ENCODE data around the gene TTR. TPM values are rescaled to one million over a fixed set of nuclear protein-coding genes. Genes with fewer than 3 reads are reported as not detected.

Gene TTR
- total RNA-seq, 4 donors from 2014 or later = not detected

DNA sequence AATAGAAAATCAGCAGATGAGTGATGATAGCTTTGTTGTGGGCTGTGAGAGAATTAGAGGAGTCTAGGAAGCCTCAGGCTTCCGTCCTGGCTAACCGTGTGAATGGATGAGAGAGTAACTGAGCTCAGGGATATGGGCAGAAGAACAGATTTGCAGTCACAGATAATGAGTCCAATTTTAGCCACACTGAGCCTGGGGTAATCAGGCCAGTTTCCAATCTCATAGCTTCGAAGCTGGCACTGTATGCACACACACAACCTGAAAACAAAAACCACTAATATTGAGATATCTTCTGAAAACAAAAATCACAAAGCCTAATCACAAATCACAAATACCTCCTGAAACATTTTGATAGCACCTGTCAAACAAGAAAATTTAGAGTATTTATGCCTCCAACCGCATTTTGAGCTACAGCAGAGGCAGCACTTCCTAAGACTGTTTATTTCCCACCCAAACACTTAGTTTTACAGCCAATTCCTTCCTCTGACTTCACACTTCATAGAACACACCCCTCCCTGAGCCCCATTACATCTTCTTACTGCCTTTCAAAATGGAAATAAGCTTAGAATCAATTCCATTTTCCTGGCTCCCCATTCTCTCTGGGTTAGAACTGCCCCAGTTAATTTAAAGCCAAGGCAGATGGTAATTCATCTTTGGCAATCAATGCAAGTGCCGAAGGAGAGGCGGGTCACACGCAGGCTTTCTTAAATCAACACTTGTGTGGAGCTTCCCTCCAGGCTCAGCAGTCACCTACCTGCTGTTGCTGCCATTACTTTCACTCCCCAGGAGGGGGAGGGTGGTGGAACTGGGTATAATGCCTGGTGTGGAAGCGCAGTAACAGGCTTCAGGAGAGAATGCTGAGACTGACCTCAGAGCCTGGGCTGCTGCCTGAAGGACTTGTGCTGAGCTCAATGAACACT lies 18.9 kb downstream of the TTR start:
- TF ChIP-seq CTCF (IDR thresholded peaks at IDR 0.05) = no peak
- no peak for ATAC-seq (ENCODE audit: low FRiP score)
- DNase-seq (ENCODE audit: low spot score) = no peak

GRCh38 chr18:31611511-31611910 lies 19.8 kb downstream of the TTR start:
- ATAC-seq (ENCODE audit: low FRiP score) = no peak
- TF ChIP-seq CTCF (IDR thresholded peaks at IDR 0.05) = no peak
- DNase-seq (ENCODE audit: low spot score) = no peak

DNA sequence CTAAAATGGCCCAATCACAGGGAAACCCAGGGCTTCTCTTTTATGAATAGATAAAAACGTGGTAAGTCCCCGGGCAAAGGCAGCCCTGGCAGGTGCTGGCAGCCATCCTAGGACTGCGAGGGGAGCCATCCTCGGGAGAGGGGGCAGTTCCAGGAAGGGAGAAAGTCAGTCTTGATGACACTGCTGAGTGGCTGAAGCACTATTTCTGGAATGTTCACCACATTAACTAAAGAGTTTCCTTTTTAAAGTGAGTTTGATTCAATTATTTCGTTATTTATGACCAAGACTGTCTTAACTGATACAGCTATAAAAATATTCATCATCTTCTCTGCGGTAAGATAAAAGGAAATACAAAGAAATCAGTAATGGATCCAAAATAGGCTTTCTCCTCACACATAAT lies 20.4 kb downstream of the TTR start:
- ATAC-seq (ENCODE audit: low FRiP score) = no peak
- no peak for DNase-seq (ENCODE audit: low spot score)
- no peak for TF ChIP-seq CTCF (IDR thresholded peaks at IDR 0.05)

DNA sequence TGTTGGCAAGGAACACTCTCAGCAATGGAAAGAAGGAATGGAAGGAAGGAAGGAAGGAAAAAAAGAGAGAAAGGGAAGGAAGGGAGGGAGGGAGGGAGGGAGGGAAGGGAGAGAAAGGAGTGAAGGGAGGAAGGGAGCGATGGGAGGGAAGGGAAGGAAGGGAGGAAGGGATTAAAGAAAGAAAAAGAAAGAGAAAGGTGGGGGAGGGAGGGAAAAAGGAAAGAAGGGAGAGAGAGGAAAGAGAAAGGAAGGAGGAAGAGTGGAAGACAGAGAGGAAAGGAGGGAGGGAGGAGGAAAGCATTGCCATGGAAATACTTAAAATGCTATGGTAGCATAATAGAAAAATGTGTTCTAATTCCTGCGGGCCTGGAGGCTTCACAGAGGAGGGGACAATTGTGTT lies 22.4 kb downstream of the TTR start:
- no peak for ATAC-seq (ENCODE audit: low FRiP score)
- DNase-seq (ENCODE audit: low spot score) = no peak
- no peak for TF ChIP-seq CTCF (IDR thresholded peaks at IDR 0.05)

DNA sequence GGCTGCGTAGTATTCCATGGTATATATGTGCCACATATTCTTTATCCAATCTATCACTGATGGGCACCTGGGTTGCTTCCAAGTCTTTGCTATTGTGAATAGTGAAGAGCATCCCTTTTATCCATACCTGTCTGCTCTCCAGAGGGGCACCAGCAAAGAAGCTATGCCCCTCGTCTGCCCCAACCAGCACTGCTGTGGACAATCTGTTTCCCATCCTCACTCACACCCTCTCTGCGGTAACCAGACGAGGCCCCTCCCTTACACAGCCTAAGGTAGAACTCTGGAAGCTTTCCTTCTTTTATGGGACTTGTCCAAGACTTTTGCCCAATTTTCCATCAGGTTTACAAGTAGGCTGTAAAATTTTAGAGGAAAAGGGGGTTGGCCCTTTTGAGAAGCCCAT lies 24.9 kb downstream of the TTR start:
- DNase-seq (ENCODE audit: low spot score) (no peak), ATAC-seq (ENCODE audit: low FRiP score) (no peak)
- no peak for TF ChIP-seq CTCF (IDR thresholded peaks at IDR 0.05)

GRCh38 chr18:31617031-31617717 lies 25.5 kb downstream of the TTR start:
- TF ChIP-seq CTCF (IDR thresholded peaks at IDR 0.05) = no peak
- ATAC-seq (ENCODE audit: low FRiP score) = no peak
- no peak for DNase-seq (ENCODE audit: low spot score)
